Ectodermal cell (in vitro differentiated cells): ENCODE results near the gene MUC15.
"Not testable (repeated sequence)": the region's sequence is repeated elsewhere in the genome, so short reads cannot be mapped to it uniquely, and the experiment has no call there.

ENCODE experiments used
- H3K27ac ChIP-seq: 2 replicates; pipeline ENCODE4 v1.7.0; 2013; ENCODE audit warnings: mild to moderate bottlenecking, low read depth, low read length; ENCODE audit not compliant: insufficient read depth, poor library complexity, severe bottlenecking
- H3K27me3 ChIP-seq: 2 replicates; pipeline ENCODE4 v1.7.0; 2013; ENCODE audit warnings: mild to moderate bottlenecking, low read length; ENCODE audit not compliant: insufficient read depth, control insufficient read depth, poor library complexity, severe bottlenecking
- H3K36me3 ChIP-seq: one replicate; pipeline ENCODE4 v1.7.0; 2013; ENCODE audit warnings: low read length; ENCODE audit not compliant: control insufficient read depth, insufficient read depth
- H3K4me1 ChIP-seq: one replicate; pipeline ENCODE4 v1.7.0; 2013; ENCODE audit warnings: low read length; ENCODE audit not compliant: control insufficient read depth, insufficient read depth
- H3K4me3 ChIP-seq: 2 replicates; pipeline ENCODE4 v1.7.0; 2013; ENCODE audit warnings: low read depth, low read length, control low read depth; ENCODE audit not compliant: insufficient read depth
- H3K9me3 ChIP-seq: 2 replicates; pipeline ENCODE4 v1.7.0; 2013; ENCODE audit warnings: mild to moderate bottlenecking, low read length, moderate library complexity; ENCODE audit not compliant: control insufficient read depth
- WGBS, 2 experiments: methylation state at CpG; one replicate each; pipeline ENCODE4 v1.1.7; 2013; ENCODE audit warnings: missing lambda C conversion rate in 2 of 2; 5-methylcytosine and 5-hydroxymethylcytosine counted together

The MUC15 gene

DNA sequence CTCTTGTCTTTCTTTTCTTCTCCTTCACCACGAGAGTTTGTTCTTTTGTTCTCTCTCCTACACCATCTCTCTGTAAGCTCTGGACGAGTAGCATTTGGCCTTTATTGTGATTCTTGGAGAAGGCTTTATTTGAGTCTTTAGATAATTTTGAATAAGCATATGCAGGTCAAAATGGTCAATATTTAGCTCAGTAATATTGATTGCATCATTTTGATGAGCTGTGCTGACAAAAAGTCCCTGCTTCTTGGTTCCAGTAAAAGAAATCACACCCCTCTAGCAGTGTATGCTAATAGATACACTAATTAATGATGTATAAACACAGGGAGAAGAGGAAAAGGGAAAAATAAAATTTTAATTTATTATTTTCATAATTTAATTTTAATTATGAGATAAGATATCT lies 25.8 kb upstream of the MUC15 start:
- no peak overlapping the region for H3K4me3 ChIP-seq
- no peaks in the 10 kb centered on the region for H3K4me1 ChIP-seq
- H3K27me3 ChIP-seq, result no peaks in the 10 kb centered on the region
- H3K36me3 ChIP-seq, result no peaks in the 10 kb centered on the region
- no peak overlapping the region for H3K27ac ChIP-seq
- 80 to 100% methylated on average over 1 to 2 of the region's 2 CpGs for WGBS, 2 experiments
- no peaks in the 10 kb centered on the region for H3K9me3 ChIP-seq

DNA sequence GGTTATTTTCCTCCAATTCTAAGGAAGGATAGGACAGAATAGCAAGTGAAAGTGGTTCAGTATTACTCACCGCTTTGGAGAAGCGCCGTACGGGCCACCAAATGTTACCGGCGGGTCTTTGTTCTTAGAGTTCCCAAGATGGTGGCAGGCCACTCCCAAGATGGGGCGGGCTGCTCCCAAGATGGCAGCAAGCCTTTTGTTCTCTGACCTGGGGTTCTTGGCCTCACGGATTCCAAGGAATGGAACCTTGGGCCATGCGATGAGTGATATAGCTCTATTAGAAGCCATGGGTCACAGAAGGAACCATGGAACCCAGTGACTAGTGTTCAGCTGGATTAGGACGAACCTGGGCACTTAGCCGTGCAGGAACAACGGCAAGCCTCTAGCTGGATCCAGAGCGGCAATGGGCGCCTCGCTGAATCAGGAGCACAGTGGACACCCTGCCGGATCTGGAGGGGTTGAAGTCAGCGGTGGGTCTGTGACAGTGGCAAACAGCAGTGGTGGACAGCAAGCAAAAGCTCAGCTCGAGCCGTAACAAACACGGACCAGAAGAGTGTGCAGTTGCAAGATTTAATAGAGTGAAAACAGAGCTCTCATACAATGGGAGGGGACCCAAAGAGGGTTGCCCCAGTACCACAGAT lies 25.1 kb upstream of the MUC15 start:
- not testable (repeated sequence) for H3K27ac ChIP-seq, H3K9me3 ChIP-seq, H3K4me1 ChIP-seq, H3K4me3 ChIP-seq, H3K36me3 ChIP-seq, H3K27me3 ChIP-seq
- WGBS, 2 experiments, result 96 to 97% methylated on average over 20 of the region's 20 CpGs

DNA sequence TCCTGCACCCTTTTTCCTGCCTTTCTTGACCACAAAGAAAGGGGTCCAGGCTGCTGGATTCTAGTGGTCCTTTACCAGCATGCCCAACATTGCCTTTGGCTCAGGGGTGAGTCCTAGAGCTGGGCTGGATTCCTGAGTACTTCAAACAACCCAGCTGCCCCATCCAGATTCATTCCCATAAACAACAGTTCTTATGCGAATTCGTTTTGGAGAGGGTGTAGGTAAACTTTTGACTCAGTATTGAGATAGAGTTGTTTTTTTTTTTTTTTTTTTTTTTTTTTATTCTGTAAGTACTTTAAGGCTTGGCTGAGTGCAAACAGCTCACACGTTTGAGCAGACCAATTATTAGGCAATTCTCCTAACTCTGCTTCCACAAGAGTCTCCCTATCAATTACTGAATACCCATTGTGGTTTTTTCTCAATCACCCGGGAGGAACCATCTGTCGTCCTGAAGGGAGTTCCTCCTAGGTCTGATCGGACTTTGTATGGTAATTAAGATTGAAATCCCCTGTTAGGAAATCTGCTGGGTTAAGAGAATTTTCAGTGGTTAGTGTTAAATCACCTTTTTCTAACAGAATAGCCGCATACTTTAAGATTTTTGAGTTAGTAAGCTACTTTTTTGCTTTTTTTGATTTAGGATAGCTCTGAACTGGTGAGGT lies 23.3 kb upstream of the MUC15 start:
- H3K4me3 ChIP-seq, H3K4me1 ChIP-seq, H3K9me3 ChIP-seq, H3K27me3 ChIP-seq, H3K27ac ChIP-seq, H3K36me3 ChIP-seq: not testable (repeated sequence)
- 75 to 79% methylated on average over 5 of the region's 7 CpGs for WGBS, 2 experiments

DNA sequence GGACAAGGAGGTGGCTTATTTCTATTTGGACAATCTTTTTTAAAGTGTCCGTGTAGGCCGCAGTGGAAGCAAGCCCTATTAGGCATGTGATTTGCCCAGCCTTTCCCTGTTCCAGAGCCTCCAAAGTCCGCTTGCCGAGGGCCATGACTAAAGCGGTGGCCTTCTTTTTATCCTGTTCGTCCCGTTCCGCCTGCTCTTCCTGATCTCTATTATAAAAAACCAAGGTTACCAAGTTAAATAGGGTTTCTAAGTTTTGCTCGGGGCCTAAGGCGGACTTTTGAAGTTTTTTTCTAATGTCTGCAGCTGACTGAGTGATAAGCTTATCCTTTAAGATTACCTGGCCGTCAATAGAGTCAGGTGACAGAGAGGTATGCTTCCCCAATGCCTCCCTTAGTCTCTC lies 21.6 kb upstream of the MUC15 start:
- Histone ChIP-seq H3K36me3 (no peaks in the 10 kb centered on the region), H3K4me1 (no peaks in the 10 kb centered on the region), H3K9me3 (no peaks in the 10 kb centered on the region), H3K4me3 (no peak overlapping the region), H3K27me3 (no peaks in the 10 kb centered on the region), H3K27ac (no peak overlapping the region)
- WGBS, 2 experiments, result 92 to 95% methylated on average over 11 of the region's 11 CpGs

DNA sequence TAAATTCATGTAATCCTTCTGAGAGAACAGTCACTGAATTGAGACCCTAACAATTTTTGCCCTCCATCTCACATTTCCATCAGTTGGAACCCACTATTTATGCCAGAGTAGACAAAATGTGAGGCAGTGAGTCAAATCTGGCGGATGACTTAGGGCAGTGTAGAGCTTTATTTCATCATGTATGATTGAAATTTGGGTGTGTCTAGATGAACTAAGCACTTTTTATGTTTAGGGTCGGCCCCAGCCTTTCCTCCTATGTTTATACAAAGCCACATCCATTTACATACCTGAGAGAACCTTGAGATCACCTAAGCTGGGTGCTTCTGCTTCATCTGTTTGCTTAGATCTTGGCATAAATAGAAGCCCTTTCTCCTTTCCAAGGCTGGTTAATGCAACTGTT lies 15.0 kb upstream of the MUC15 start:
- Histone ChIP-seq H3K27ac (no peak overlapping the region), H3K36me3 (no peaks in the 10 kb centered on the region), H3K4me3 (no peak overlapping the region), H3K4me1 (no peaks in the 10 kb centered on the region), H3K9me3 (no peaks in the 10 kb centered on the region), H3K27me3 (no peaks in the 10 kb centered on the region)
- WGBS, 2 experiments, result 88 to 95% methylated on average over 2 of the region's 2 CpGs

DNA sequence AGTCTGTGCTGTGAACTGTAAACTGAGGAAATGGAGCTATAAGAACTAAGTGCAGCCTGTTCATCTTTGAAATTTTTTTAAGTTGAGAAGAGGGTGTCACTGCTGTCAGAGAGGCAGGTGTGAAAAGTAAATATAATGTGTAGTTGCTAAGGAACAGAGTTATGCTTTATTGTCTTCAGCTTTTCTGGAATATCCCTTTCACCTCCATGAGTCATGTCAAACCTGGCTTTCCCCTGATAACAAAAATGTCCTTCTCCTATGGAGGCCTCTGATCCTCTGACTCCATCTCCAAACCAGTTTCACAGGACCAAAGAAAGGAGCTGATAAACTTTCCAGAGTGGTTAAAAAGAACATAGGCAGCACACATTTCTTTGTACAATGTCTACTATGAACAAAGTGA lies 12.8 kb upstream of the MUC15 start:
- Histone ChIP-seq H3K27ac (no peak overlapping the region), H3K27me3 (no peaks in the 10 kb centered on the region), H3K36me3 (no peaks in the 10 kb centered on the region)

DNA sequence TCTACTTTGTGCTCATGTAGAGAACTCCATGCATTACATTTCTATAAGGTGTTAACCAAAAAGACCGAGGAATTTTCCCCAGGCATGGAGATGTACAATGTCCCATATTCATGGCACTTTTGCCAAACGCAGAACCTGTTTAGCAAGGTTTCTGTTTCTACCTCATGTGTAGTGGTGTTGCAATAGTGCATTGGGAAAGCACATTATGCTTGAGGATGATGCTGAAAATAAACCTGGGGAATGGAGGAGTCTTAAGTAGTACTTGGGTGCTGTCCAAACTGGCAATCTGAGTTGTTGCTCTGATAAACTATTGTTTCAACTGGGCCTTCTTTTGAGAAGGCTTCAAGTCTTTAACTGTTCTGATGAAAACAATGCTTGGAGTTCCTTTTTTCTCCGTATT lies 11.5 kb upstream of the MUC15 start:
- Histone ChIP-seq H3K27me3 (no peaks in the 10 kb centered on the region), H3K4me1 (no peaks in the 10 kb centered on the region), H3K27ac (no peak overlapping the region), H3K4me3 (no peak overlapping the region), H3K9me3 (no peaks in the 10 kb centered on the region), H3K36me3 (no peaks in the 10 kb centered on the region)
- WGBS, 2 experiments, result 92 to 94% methylated on average over 3 of the region's 3 CpGs

More for the DNA sequence above, 12.8 kb upstream of the MUC15 start:
- no peak overlapping the region for H3K4me3 ChIP-seq
- H3K9me3 ChIP-seq, result no peaks in the 10 kb centered on the region
- no peaks in the 10 kb centered on the region for H3K4me1 ChIP-seq

DNA sequence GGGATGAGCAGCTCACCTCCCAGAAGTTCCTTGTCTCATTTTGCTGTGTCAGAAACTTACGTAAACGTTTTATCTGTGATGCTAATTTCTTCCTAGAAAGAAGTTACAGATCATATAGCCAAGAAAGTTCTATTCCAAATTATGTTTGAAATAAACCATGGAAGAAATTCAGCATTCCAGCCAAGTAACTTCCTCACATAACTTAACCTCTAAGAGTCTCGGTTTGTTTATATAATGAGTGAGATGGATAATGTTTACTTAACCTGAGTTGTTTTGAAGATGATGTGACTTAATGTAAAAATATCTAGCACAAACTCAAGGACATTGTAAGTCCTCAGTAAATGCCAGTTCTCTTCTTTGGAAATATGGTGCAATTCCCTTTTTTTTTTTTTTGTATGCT lies 8.9 kb upstream of the MUC15 start:
- Histone ChIP-seq H3K4me1 (no peaks in the 10 kb centered on the region), H3K27me3 (no peaks in the 10 kb centered on the region), H3K36me3 (no peaks in the 10 kb centered on the region), H3K27ac (no peak overlapping the region), H3K9me3 (no peaks in the 10 kb centered on the region), H3K4me3 (no peak overlapping the region)
- 82% methylated on average over 2 of the region's 3 CpGs; no CpG with 5 or more reads in 1 of the 2 experiments for WGBS, 2 experiments

DNA sequence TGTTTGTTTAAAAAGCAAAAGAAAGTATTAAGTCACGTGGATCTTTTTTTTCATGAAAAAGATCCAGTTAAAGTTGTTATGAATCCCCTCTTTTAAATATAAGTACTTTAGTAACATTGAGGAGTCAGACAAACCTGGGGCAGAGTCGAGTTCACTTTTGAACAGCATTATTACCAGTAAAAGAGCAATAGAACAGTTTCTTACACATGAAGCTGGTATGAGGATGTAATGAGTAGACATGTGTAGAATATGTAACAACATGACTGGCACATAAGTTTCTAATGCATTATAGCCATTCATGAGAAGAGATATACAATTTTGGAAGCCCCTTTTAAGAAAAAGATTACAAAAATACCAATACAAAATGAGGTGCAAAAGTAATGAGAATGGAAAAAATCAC lies 7.6 kb upstream of the MUC15 start:
- Histone ChIP-seq H3K9me3 (no peaks in the 10 kb centered on the region), H3K27ac (no peak overlapping the region), H3K27me3 (no peaks in the 10 kb centered on the region), H3K36me3 (no peaks in the 10 kb centered on the region), H3K4me1 (no peaks in the 10 kb centered on the region), H3K4me3 (no peak overlapping the region)
- WGBS, 2 experiments, result 92% methylated on average over 1 of the region's 2 CpGs; no CpG with 5 or more reads in 1 of the 2 experiments

DNA sequence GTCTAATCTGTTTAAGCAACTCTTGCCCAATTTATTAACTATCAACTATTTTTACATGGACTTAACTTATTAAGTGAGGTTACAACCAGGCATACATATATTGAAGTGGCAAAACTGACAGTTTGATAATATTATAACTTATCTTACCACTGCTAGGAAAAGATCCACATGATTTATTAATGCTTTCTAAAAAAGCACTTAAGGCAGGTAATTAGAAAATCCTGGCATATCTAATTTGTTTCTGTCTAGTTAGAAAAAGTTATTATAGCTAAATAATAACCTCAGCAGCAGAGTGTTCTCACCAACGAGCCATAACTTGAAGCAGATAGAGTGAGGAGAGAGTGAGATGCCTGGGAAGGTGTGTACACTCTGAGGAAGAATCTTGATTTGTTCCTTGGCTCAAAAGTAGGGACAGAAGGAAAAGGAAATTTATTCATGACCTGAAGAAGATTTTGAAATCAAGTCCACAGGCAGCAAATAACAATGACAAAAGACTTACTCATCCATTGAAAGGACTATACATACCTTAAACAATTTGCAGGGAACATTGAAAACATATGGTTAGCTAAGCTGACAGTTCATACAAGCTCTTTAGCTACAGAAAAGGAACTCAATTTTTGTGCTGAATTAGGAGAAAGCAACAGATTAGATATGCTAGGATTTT lies 7.1 kb upstream of the MUC15 start:
- Histone ChIP-seq H3K9me3 (no peaks in the 10 kb centered on the region), H3K27me3 (no peaks in the 10 kb centered on the region), H3K27ac (no peak overlapping the region), H3K4me3 (no peak overlapping the region), H3K36me3 (no peaks in the 10 kb centered on the region), H3K4me1 (no peaks in the 10 kb centered on the region)
- 86 to 100% methylated on average over 1 of the region's 1 CpG for WGBS, 2 experiments
